HFF-Myc (cell line): ENCODE results near the gene IGHMBP2.
"Not testable (repeated sequence)": the region's sequence is repeated elsewhere in the genome, so short reads cannot be mapped to it uniquely, and the experiment has no call there.

Experiments used
- DNase-seq: peaks from one replicate; pipeline ENCODE4 v3.0.0-alpha.2; 2011; ENCODE audit warnings: low read depth; ENCODE audit errors: extremely low read depth
- H3K4me3 ChIP-seq: replicated peaks from 2 replicates; pipeline ENCODE4 v1.5.1; 2011; ENCODE audit warnings: low read depth, mild to moderate bottlenecking, control low read depth, low read length
- TF ChIP-seq, protein P1 (sequence below): IDR thresholded peaks from 2 replicates; pipeline ENCODE4 v1.5.1; 2012; ENCODE audit warnings: mild to moderate bottlenecking, low read depth, low read length, control low read depth; ENCODE audit errors: missing control alignments

Gene IGHMBP2

DNA sequence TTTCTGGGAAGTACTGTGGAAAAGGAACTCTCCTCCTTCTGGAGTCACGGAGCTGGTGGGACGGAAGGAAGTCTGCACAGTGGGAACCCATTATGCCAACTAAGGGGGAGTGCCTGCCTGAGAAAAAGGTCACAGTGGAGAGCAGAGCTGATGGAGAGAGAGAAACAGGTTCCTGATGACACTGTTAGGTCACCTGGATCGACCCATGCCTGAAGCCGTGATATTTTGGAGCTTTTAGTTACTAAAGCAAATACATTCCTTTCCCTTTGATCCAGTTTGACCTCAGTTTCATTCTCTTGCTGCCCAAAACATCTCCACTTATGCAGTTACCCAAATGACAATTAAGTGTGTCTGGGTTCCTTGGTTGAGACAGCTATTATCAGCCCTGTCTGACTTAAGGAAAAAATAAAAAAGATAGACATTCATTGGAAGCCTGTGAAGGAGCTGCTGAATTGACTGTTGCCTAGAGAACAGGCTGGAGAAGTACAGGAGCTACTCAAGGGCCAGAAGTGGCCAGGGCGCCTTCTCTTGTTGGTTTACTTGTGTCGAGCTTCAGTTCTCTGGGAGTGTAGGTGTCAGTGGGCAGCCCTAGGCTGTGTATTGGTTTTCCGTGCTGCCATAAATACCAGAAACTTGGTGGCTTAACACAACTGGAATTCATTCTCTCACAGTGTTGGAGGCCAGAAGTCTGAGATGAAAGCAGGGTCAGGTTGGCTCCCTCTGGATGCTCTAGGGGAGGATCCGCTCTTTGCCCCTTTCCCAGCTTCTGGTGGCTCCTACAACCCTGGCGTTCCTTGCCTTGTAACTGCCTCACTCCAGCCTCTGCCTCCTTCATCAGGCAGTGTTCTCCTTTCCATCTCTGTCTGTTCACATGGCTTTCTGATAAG is 63.4 kb downstream of the IGHMBP2 start:
- TF ChIP-seq, protein P1, sequence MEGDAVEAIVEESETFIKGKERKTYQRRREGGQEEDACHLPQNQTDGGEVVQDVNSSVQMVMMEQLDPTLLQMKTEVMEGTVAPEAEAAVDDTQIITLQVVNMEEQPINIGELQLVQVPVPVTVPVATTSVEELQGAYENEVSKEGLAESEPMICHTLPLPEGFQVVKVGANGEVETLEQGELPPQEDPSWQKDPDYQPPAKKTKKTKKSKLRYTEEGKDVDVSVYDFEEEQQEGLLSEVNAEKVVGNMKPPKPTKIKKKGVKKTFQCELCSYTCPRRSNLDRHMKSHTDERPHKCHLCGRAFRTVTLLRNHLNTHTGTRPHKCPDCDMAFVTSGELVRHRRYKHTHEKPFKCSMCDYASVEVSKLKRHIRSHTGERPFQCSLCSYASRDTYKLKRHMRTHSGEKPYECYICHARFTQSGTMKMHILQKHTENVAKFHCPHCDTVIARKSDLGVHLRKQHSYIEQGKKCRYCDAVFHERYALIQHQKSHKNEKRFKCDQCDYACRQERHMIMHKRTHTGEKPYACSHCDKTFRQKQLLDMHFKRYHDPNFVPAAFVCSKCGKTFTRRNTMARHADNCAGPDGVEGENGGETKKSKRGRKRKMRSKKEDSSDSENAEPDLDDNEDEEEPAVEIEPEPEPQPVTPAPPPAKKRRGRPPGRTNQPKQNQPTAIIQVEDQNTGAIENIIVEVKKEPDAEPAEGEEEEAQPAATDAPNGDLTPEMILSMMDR: no peak
- DNase-seq: no peak
- no peak overlapping the region for H3K4me3 ChIP-seq

GRCh38 chr11:68968306-68969250 is 64.9 kb downstream of the IGHMBP2 start:
- no peak for DNase-seq
- no peak overlapping the region for H3K4me3 ChIP-seq
- TF ChIP-seq, protein P1: no peak

DNA sequence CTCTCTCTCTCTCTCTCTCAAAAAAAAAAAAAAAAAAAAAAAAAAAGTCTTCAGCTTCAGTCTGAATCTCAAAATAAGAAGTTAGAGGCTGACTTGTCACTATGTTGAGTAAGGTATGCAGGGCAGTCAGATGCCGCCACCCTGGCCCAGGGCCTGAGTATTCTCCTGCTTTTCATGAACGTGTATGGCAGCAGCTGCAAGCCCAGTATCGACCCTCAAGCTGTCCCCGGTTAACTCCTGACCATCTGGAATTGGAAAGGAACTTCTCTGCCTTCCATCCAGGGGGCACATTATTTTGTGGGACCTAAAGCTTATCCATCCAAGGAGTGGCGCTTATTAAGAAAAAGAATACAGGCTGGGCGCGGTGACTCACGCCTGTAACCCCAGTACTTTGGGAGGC is 65.7 kb downstream of the IGHMBP2 start:
- no peak for DNase-seq
- TF ChIP-seq, protein P1: no peak
- no peak overlapping the region for H3K4me3 ChIP-seq

DNA sequence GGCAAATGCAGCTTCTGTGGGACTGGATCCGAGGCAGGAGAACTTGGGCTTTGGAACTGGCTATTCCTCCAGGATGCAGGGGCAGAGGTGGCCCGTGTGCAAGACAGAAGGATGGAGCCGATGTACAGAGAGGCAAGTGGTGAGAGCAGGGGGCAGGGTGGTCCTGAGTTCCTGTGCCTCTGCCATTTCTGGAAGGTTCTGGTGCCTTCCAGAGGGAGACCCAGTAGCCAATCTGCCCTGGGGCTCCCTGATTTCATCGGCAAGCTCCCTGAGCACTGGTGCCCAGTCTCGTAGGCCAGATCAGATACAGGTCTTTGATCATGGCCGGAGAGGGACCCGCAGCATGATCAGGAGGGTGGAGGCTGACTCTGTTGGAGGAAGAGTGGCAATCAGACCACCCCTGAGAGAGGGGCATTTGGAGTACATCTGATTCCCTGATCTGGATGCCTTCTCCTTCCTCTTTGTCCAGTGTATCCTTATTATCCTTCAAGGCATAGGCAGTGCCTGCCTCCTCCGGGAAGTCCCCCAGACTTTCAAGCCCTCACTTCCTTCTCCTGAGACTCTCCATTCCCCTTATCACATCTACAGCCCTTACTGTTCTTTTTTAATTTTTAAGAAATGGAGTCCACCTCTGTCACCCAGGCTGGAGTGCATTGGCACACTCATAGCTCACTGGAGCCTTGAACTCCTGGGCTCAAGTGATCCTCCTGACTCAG is 67.4 kb downstream of the IGHMBP2 start:
- no peak overlapping the region for H3K4me3 ChIP-seq
- TF ChIP-seq, protein P1: no peak
- no peak for DNase-seq

DNA sequence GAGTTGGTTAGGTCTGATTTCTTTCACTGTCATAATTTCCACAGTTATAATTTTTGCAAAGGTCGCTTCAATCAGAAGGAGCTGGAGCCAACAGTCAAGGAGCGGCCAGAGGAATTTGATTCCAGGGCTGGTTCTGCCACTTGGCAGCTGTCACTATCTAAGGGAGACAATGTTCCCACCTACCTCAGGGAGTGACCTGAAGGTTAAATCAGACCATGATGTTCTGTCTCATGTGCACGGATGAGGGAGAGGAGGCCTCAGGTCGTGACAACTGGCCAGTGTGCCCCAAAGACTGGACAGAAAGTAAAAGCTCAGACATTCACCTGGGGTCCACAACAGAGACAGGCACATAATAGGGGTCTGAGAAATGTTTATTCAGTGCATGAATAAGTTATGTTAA is 69.5 kb downstream of the IGHMBP2 start:
- no peak for DNase-seq
- no peak overlapping the region for H3K4me3 ChIP-seq
- TF ChIP-seq, protein P1: no peak

GRCh38 chr11:68973706-68974105 is 70.0 kb downstream of the IGHMBP2 start:
- not testable (repeated sequence) for DNase-seq, H3K4me3 ChIP-seq
